HK-2 (cell line): ENCODE measurements around the gene OR51B2.
A peak's percentile ranks its signal among the peaks of the same experiment; 100 is the strongest.

Source experiments
- DNase-seq: peaks from one replicate; pipeline ENCODE4 v3.0.0-alpha.2; 2018; ENCODE audit not compliant: unreplicated experiment

OR51B2 gene

GRCh38 chr11:5282628-5283027 lies 41.5 kb downstream of the OR51B2 start:
- DNase-seq: no peak

GRCh38 chr11:5281596-5281995 lies 42.5 kb downstream of the OR51B2 start:
- DNase-seq: no peak

GRCh38 chr11:5280582-5281102 lies 43.5 kb downstream of the OR51B2 start:
- DNase-seq: peak; percentile 10

GRCh38 chr11:5279471-5280090 lies 44.5 kb downstream of the OR51B2 start:
- DNase-seq: no peak

- no peak for DNase-seq
Observed at GRCh38 chr11:5277807-5278382, 46.2 kb downstream of the OR51B2 start.

- DNase-seq: no peak
Observed at GRCh38 chr11:5276697-5277096, 47.4 kb downstream of the OR51B2 start.

DNA sequence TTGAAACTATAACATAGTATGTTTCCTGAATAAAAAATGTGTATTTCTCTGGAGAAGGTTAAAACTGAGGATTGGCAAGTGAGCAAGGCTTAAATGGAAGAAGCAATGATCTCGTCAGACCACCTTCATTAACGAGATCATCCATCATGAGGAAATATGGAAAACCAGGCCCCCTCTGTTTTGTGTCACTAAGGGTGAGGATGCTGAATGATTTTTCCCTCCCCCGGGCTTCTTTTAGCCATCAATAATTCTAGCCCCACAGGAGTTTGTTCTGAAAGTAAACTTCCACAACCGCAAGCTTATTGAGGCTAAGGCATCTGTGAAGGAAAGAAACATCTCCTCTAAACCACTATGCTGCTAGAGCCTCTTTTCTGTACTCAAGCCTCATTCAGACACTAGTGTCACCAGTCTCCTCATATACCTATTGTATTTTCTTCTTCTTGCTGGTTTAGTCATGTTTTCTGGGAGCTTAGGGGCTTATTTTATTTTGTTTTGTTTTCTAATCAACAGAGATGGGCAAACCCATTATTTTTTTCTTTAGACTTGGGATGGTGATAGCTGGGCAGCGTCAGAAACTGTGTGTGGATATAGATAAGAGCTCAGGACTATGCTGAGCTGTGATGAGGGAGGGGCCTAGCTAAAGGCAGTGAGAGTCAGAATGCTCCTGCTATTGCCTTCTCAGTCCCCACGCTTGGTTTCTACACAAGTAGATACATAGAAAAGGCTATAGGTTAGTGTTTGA lies 48.6 kb downstream of the OR51B2 start:
- no peak for DNase-seq

DNA sequence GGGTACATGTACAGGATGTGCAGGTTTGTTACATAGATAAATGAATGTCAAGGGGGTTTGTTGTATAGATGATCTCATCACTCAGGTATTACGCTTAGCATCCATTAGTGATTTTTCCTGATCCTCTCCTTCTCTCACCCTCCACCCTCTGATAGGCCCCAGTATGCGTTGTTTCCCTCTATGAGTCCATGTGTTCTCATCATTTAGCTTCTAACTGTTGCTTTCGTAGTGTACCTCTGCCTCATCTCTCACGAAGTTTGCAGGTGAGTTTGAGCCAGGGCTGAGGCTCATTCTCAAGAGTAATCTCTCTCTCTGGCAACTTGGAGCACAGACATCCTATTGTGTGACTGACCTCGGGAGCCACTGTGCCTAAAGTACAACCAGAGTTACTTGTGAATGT lies 49.7 kb downstream of the OR51B2 start:
- no peak for DNase-seq
